Esophagus squamous epithelium (tissue), 5 donors: ENCODE measurements around the gene MED26. TPM values are rescaled to one million over a fixed set of nuclear protein-coding genes. Genes with fewer than 3 reads are reported as not detected.

Experiments used
- DNase-seq: peaks from one replicate; lab custom pipeline; 2025; lab: John Stamatoyannopoulos, UW
- H3K27ac ChIP-seq, 4 donors: fragments of 200-600 bp; sonication (generic); one replicate each; pipeline ENCODE4 v1.5.1; 2016 to 2019; ENCODE audit warnings: mild to moderate bottlenecking in 1 of 4
- H3K27me3 ChIP-seq, 4 donors: fragments of 200-600 bp; sonication (generic); 1 replicate in 3 of 4; 2 replicates in 1 of 4; pipeline versions ENCODE4 v1.5.1 to v1.6.0; 2017 to 2021; ENCODE audit warnings: antibody characterized with exemption in 1 of 4
- H3K36me3 ChIP-seq, 3 donors: fragments of 200-600 bp; sonication (generic); one replicate each; pipeline ENCODE4 v1.5.1; 2016 to 2019
- H3K4me1 ChIP-seq, 3 donors: fragments of 200-600 bp; sonication (generic); one replicate each; pipeline ENCODE4 v1.5.1; 2017 to 2019
- H3K4me3 ChIP-seq, 4 donors: fragments of 200-600 bp; sonication (generic); 1 replicate in 3 of 4; 2 replicates in 1 of 4; pipeline ENCODE4 v1.5.1; 2016 to 2019; ENCODE audit warnings: mild to moderate bottlenecking in 2 of 4, moderate library complexity in 1 of 4
- H3K9me3 ChIP-seq, 3 donors: fragments of 200-600 bp; sonication (generic); one replicate each; pipeline ENCODE4 v1.5.1; 2016 to 2019
- POLR2A ChIP-seq, 4 donors: fragments of 450-650 bp; IDR thresholded peaks; one replicate each; pipeline ENCODE4 v1.6.1; 2017; ENCODE audit warnings: antibody characterized with exemption in 4 of 4, mild to moderate bottlenecking in 4 of 4, moderate library complexity in 3 of 4
- WGBS, 2 donors: methylation state at CpG; one replicate each; pipeline ENCODE4 v1.1.5; 2018; 5-methylcytosine and 5-hydroxymethylcytosine counted together
- intact Hi-C: fragments of 100-400 bp; cut with DNase I; formaldehyde crosslinking; loops from one replicate; pipeline ENCODE4 v1.15.0; 2022
- total RNA-seq, 4 donors: library from RNA; depleted of rRNA; stranded (reverse); fragments of >200 nt; gene quantifications; one replicate each; pipeline ENCODE4 v1.1.0, GENCODE V29; 2016
- TF ChIP-seq, protein P1 (sequence below), 6 experiments: fragments of 450-650 bp in 4 of 6; fragments of 200-600 bp in 2 of 6; sonication (generic) in 2 of 6; IDR thresholded peaks; one replicate each; pipeline ENCODE4 v1.5.1; 2016 to 2019; ENCODE audit warnings: antibody characterized with exemption in 6 of 6, mild to moderate bottlenecking in 4 of 6, moderate library complexity in 4 of 6
- donor health status: DM: yes; HTN: yes; CAD: no.

The MED26 gene
- total RNA-seq, 4 donors from 2014 or later = 5.1 to 9.9 (median 8.4) TPM

DNA sequence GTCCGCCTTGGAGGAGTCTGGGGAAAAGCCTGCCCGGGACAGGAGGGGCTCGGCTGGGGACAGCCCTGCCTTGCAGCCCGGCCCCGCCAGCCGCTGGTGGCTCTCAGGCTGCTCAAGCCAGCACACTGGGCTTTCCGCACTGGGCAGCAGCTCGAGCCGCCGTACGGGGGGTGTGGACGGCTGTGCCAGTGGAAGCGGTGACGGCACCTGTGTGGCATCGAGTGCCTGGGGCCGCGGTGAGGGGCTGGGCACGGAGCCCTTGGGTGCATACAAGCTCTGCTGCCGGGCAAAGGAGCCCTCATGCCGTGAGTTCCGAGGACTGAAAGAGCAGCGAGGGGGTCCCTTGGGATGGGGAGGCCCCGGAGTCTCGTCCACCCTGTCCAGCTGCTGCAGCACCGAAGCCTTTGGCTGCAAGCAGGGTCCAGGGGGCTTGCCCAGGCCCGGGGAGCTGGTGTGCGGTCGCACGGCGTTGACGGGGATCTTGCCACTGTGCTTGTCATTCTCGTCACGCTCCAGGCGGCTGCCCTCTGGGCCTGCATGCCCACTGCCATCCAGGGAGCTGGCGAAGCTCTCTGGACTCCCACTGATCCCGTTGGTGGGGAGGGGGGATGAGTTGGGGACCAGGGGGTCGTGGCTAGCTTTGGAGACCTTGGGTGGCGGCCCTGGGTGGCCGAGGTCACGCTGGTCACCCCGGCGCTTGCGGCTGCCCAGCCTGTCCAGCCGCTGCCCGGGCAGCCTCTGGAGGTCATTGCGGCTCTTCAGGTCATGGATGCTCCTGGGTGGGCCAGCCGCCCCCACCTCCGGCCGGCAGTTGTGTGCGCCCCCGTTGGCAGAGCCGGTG, 51.1 kb downstream of the MED26 start:
- peaks cover 17 to 57% (median 25%) of the 10 kb centered on the region in 3 donors for H3K4me1 ChIP-seq

GRCh38 chr19:16575861-16576689, 51.9 kb downstream of the MED26 start:
- Histone ChIP-seq H3K4me1 (peaks cover 15 to 57% (median 23%) of the 10 kb centered on the region in 3 donors), H3K27me3 (no peaks in the 10 kb centered on the region), H3K27ac (no peak overlapping the region), H3K36me3 (peaks cover 6 to 47% (median 21%) of the 10 kb centered on the region in 3 donors), H3K4me3 (no peak overlapping the region), H3K9me3 (no peaks in the 10 kb centered on the region)
- WGBS, 2 donors = 90 to 93% methylated on average over 2 to 21 of the region's 48 CpGs
- no peak for TF ChIP-seq POLR2A (IDR thresholded peaks at IDR 0.05)
- TF ChIP-seq, protein P1, sequence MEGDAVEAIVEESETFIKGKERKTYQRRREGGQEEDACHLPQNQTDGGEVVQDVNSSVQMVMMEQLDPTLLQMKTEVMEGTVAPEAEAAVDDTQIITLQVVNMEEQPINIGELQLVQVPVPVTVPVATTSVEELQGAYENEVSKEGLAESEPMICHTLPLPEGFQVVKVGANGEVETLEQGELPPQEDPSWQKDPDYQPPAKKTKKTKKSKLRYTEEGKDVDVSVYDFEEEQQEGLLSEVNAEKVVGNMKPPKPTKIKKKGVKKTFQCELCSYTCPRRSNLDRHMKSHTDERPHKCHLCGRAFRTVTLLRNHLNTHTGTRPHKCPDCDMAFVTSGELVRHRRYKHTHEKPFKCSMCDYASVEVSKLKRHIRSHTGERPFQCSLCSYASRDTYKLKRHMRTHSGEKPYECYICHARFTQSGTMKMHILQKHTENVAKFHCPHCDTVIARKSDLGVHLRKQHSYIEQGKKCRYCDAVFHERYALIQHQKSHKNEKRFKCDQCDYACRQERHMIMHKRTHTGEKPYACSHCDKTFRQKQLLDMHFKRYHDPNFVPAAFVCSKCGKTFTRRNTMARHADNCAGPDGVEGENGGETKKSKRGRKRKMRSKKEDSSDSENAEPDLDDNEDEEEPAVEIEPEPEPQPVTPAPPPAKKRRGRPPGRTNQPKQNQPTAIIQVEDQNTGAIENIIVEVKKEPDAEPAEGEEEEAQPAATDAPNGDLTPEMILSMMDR (IDR thresholded peaks at IDR 0.05) = no peak
- intact Hi-C loops = loop anchor here (10.0 kb wide), 1 partner anchor 49 kb away; the partner anchor contains the start of gene MED26
- no peak for DNase-seq

More for the DNA sequence above, 51.1 kb downstream of the MED26 start:
- no peak for DNase-seq
- H3K4me3 ChIP-seq = no peak overlapping the region
- intact Hi-C loops = loop anchor here (10.0 kb wide), 1 partner anchor 48 kb away; the partner anchor contains the start of gene MED26
- no peaks in the 10 kb centered on the region for H3K27me3 ChIP-seq
- WGBS, 2 donors = 81 to 89% methylated on average over 3 to 12 of the region's 52 CpGs
- no peaks in the 10 kb centered on the region for H3K9me3 ChIP-seq
- H3K36me3 ChIP-seq = peaks cover 6 to 47% (median 21%) of the 10 kb centered on the region in 3 donors
- no peak for TF ChIP-seq POLR2A (IDR thresholded peaks at IDR 0.05)
- TF ChIP-seq, protein P1 (IDR thresholded peaks at IDR 0.05) = no peak
- H3K27ac ChIP-seq = no peak overlapping the region

DNA sequence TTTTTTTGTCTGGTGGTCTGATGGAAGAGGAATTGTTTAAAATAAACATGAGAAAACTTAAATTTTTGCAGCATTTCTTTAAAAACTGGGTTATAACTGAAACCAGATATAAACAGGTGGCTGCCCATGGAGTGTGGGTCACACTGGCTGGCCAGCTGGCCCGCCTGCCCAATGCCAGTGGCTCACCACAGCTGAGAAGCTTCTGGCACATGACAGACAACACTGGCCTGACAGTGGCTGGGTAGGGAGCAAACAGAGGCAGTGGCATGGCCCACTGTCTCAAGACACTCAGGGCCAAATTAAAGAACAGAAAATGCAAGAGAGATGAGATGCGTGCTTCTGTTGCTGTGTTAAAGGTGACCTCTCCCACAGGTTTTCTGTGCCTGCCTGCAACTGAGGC, 52.7 kb downstream of the MED26 start:
- H3K9me3 ChIP-seq = no peaks in the 10 kb centered on the region
- peaks cover 15 to 59% (median 26%) of the 10 kb centered on the region in 3 donors for H3K4me1 ChIP-seq
- DNase-seq = no peak
- TF ChIP-seq, protein P1 (IDR thresholded peaks at IDR 0.05) = no peak
- no peak for TF ChIP-seq POLR2A (IDR thresholded peaks at IDR 0.05)
- intact Hi-C loops = loop anchor here (10.0 kb wide), 1 partner anchor 50 kb away; the partner anchor contains the start of gene MED26
- H3K27me3 ChIP-seq = no peaks in the 10 kb centered on the region
- 80 to 92% methylated on average over 2 of the region's 2 CpGs for WGBS, 2 donors
- peaks cover 6 to 47% (median 21%) of the 10 kb centered on the region in 3 donors for H3K36me3 ChIP-seq
- no peak overlapping the region for H3K27ac ChIP-seq
- H3K4me3 ChIP-seq = no peak overlapping the region

DNA sequence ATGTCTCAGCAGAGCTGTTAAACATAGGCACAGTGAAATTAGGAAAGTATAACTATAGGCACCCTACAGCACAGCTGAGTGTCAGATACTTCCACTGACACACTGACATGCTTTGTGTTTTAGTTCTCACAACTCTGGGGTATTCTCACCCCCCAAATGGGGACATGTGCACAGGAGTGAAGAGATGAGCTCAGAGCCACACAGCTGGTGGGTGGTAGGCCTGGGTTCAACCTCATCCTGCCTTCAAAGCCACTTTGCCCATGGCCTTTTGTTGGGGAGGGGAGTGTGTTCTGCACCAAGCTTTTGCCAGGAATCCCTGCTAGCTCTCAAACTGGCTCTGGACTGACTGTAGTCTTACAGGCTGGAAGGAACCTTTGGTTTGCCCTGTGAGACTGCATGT, 54.1 kb downstream of the MED26 start:
- peaks cover 6 to 52% (median 32%) of the 10 kb centered on the region in 3 donors for H3K36me3 ChIP-seq
- no peak for TF ChIP-seq POLR2A (IDR thresholded peaks at IDR 0.05)
- TF ChIP-seq, protein P1 (IDR thresholded peaks at IDR 0.05) = no peak
- H3K4me3 ChIP-seq = peak overlapping the region in 1 of 4 donors; percentile 85
- intact Hi-C loops = loop anchor here (10.0 kb wide), 1 partner anchor 51 kb away; the partner anchor contains the start of gene MED26
- DNase-seq = no peak
- no peaks in the 10 kb centered on the region for H3K27me3 ChIP-seq
- peaks cover 15 to 59% (median 36%) of the 10 kb centered on the region in 3 donors for H3K4me1 ChIP-seq
- no peak overlapping the region for H3K27ac ChIP-seq
- no peaks in the 10 kb centered on the region for H3K9me3 ChIP-seq
